Keratinocyte (primary cell): ENCODE data around the gene KLHDC7A.

Experiments used
- CTCF ChIP-seq, 3 experiments: IDR thresholded peaks in 1 of 3; conservative IDR thresholded peaks in 1 of 3; optimal IDR thresholded peaks in 1 of 3; 2 replicates in 2 of 3; 3 replicates in 1 of 3; pipeline versions ENCODE3 to v1.5.1; 2011; ENCODE audit warnings: low read length in 3 of 3, mild to moderate bottlenecking in 3 of 3, moderate library complexity in 2 of 3, control low read depth in 1 of 3, inconsistent platforms in 1 of 3; ENCODE audit not compliant: insufficient read depth in 2 of 3; ENCODE audit errors: extremely low read depth in 1 of 3
- EZH2 ChIP-seq: IDR thresholded peaks from one replicate; pipeline ENCODE4 v1.6.1; 2012; ENCODE audit warnings: inconsistent platforms, mild to moderate bottlenecking, low read length, moderate library complexity

- no peak for TF ChIP-seq CTCF (optimal IDR thresholded peaks at IDR 0.05 in 1 of 3, IDR thresholded peaks at IDR 0.05 in 1 of 3, conservative IDR thresholded peaks at IDR 0.05 in 1 of 3; ENCODE audit: extremely low read depth in 1 of 3, insufficient read depth in 2 of 3, low read length in 3 of 3)
- no peak for TF ChIP-seq EZH2
These were observed 4.5 kb downstream of the KLHDC7A start for GRCh38 chr1:18485227-18485626.
